Measurements from ENCODE around the gene TFDP2.
"Not testable (repeated sequence)": the region's sequence is repeated elsewhere in the genome, so short reads cannot be mapped to it uniquely, and the experiment has no call there.

The TFDP2 gene

GRCh38 chr3:141926929-141927328 lies 222.4 kb downstream of the TFDP2 start:
- no peaks in the 10 kb centered on the region for H3K4me1 ChIP-seq (ENCODE audit: control insufficient read depth, insufficient read depth, low read length)
- H3K9me3 ChIP-seq (ENCODE audit: control insufficient read depth in 2 of 2, low read length in 2 of 2), result no peaks in the 10 kb centered on the region
- no peak overlapping the region for H3K27ac ChIP-seq (ENCODE audit: low read length)
- no peaks in the 10 kb centered on the region for H3K27me3 ChIP-seq (ENCODE audit: control insufficient read depth in 1 of 2, insufficient read depth in 2 of 2, low read length in 2 of 2)
- H3K9ac ChIP-seq (ENCODE audit: low read length in 2 of 2), result no peak overlapping the region
- no peak overlapping the region for H3K4me3 ChIP-seq (ENCODE audit: low read length in 2 of 2)
- peaks cover 9 to 13% of the 10 kb centered on the region in 2 donors for H3K36me3 ChIP-seq (ENCODE audit: control insufficient read depth in 2 of 2, insufficient read depth in 2 of 2, low read length in 2 of 2)

- not testable (repeated sequence) for H3K9me3 ChIP-seq (ENCODE audit: control insufficient read depth in 2 of 2, low read length in 2 of 2); H3K27me3 ChIP-seq (ENCODE audit: control insufficient read depth in 1 of 2, insufficient read depth in 2 of 2, low read length in 2 of 2); H3K4me3 ChIP-seq (ENCODE audit: low read length in 2 of 2); H3K4me1 ChIP-seq (ENCODE audit: control insufficient read depth, insufficient read depth, low read length); H3K9ac ChIP-seq (ENCODE audit: low read length in 2 of 2); H3K27ac ChIP-seq (ENCODE audit: low read length)
- H3K36me3 ChIP-seq (ENCODE audit: control insufficient read depth in 2 of 2, insufficient read depth in 2 of 2, low read length in 2 of 2), result peaks cover 9 to 13% of the 10 kb centered on the region in 2 donors
These were observed 223.7 kb downstream of the TFDP2 start for GRCh38 chr3:141925677-141926076.

- Histone ChIP-seq H3K36me3 (ENCODE audit: control insufficient read depth in 2 of 2, insufficient read depth in 2 of 2, low read length in 2 of 2) (peaks cover 3 to 7% of the 10 kb centered on the region in 2 donors), H3K27ac (ENCODE audit: low read length) (no peak overlapping the region), H3K4me3 (ENCODE audit: low read length in 2 of 2) (no peak overlapping the region), H3K9me3 (ENCODE audit: control insufficient read depth in 2 of 2, low read length in 2 of 2) (no peaks in the 10 kb centered on the region), H3K4me1 (ENCODE audit: control insufficient read depth, insufficient read depth, low read length) (no peaks in the 10 kb centered on the region), H3K9ac (ENCODE audit: low read length in 2 of 2) (no peak overlapping the region), H3K27me3 (ENCODE audit: control insufficient read depth in 1 of 2, insufficient read depth in 2 of 2, low read length in 2 of 2) (no peaks in the 10 kb centered on the region)
These were observed 228.0 kb downstream of the TFDP2 start for GRCh38 chr3:141921316-141921715.

GRCh38 chr3:141920701-141921100 lies 228.6 kb downstream of the TFDP2 start:
- H3K27ac ChIP-seq (ENCODE audit: low read length), result no peak overlapping the region

GRCh38 chr3:141915766-141916165 lies 233.6 kb downstream of the TFDP2 start:
- peaks cover 10% of the 10 kb centered on the region in 2 donors for H3K36me3 ChIP-seq (ENCODE audit: control insufficient read depth in 2 of 2, insufficient read depth in 2 of 2, low read length in 2 of 2)
- no peaks in the 10 kb centered on the region for H3K27me3 ChIP-seq (ENCODE audit: control insufficient read depth in 1 of 2, insufficient read depth in 2 of 2, low read length in 2 of 2)
- H3K9ac ChIP-seq (ENCODE audit: low read length in 2 of 2), result no peak overlapping the region
- no peaks in the 10 kb centered on the region for H3K4me1 ChIP-seq (ENCODE audit: control insufficient read depth, insufficient read depth, low read length)
- H3K9me3 ChIP-seq (ENCODE audit: control insufficient read depth in 2 of 2, low read length in 2 of 2), result no peaks in the 10 kb centered on the region
- H3K4me3 ChIP-seq (ENCODE audit: low read length in 2 of 2), result no peak overlapping the region
- H3K27ac ChIP-seq (ENCODE audit: low read length), result no peak overlapping the region

More at GRCh38 chr3:141920701-141921100, 228.6 kb downstream of the TFDP2 start:
- H3K27me3 ChIP-seq (ENCODE audit: control insufficient read depth in 1 of 2, insufficient read depth in 2 of 2, low read length in 2 of 2), result no peaks in the 10 kb centered on the region
- no peaks in the 10 kb centered on the region for H3K4me1 ChIP-seq (ENCODE audit: control insufficient read depth, insufficient read depth, low read length)
- H3K36me3 ChIP-seq (ENCODE audit: control insufficient read depth in 2 of 2, insufficient read depth in 2 of 2, low read length in 2 of 2), result peaks cover 3 to 6% of the 10 kb centered on the region in 2 donors
- no peak overlapping the region for H3K9ac ChIP-seq (ENCODE audit: low read length in 2 of 2)
- H3K4me3 ChIP-seq (ENCODE audit: low read length in 2 of 2), result no peak overlapping the region
- no peaks in the 10 kb centered on the region for H3K9me3 ChIP-seq (ENCODE audit: control insufficient read depth in 2 of 2, low read length in 2 of 2)

GRCh38 chr3:141915016-141915415 lies 234.3 kb downstream of the TFDP2 start:
- H3K4me1 ChIP-seq (ENCODE audit: control insufficient read depth, insufficient read depth, low read length), result no peaks in the 10 kb centered on the region
- H3K27ac ChIP-seq (ENCODE audit: low read length), result no peak overlapping the region
- H3K36me3 ChIP-seq (ENCODE audit: control insufficient read depth in 2 of 2, insufficient read depth in 2 of 2, low read length in 2 of 2), result peaks cover 9 to 10% of the 10 kb centered on the region in 2 donors
- no peak overlapping the region for H3K9ac ChIP-seq (ENCODE audit: low read length in 2 of 2)
- H3K9me3 ChIP-seq (ENCODE audit: control insufficient read depth in 2 of 2, low read length in 2 of 2), result no peaks in the 10 kb centered on the region
- H3K4me3 ChIP-seq (ENCODE audit: low read length in 2 of 2), result no peak overlapping the region
- H3K27me3 ChIP-seq (ENCODE audit: control insufficient read depth in 1 of 2, insufficient read depth in 2 of 2, low read length in 2 of 2), result no peaks in the 10 kb centered on the region

- Histone ChIP-seq H3K9ac (ENCODE audit: low read length in 2 of 2) (no peak overlapping the region), H3K27ac (ENCODE audit: low read length) (no peak overlapping the region), H3K36me3 (ENCODE audit: control insufficient read depth in 2 of 2, insufficient read depth in 2 of 2, low read length in 2 of 2) (peaks cover 7 to 10% of the 10 kb centered on the region in 2 donors), H3K4me1 (ENCODE audit: control insufficient read depth, insufficient read depth, low read length) (no peaks in the 10 kb centered on the region), H3K4me3 (ENCODE audit: low read length in 2 of 2) (no peak overlapping the region), H3K9me3 (ENCODE audit: control insufficient read depth in 2 of 2, low read length in 2 of 2) (no peaks in the 10 kb centered on the region), H3K27me3 (ENCODE audit: control insufficient read depth in 1 of 2, insufficient read depth in 2 of 2, low read length in 2 of 2) (no peaks in the 10 kb centered on the region)
These were observed 235.0 kb downstream of the TFDP2 start for GRCh38 chr3:141914311-141914710.

GRCh38 chr3:141913150-141913811 lies 236.1 kb downstream of the TFDP2 start:
- no peaks in the 10 kb centered on the region for H3K27me3 ChIP-seq (ENCODE audit: control insufficient read depth in 1 of 2, insufficient read depth in 2 of 2, low read length in 2 of 2)
- H3K9ac ChIP-seq (ENCODE audit: low read length in 2 of 2), result no peak overlapping the region
- H3K9me3 ChIP-seq (ENCODE audit: control insufficient read depth in 2 of 2, low read length in 2 of 2), result no peaks in the 10 kb centered on the region
- H3K4me3 ChIP-seq (ENCODE audit: low read length in 2 of 2), result no peak overlapping the region
- no peaks in the 10 kb centered on the region for H3K4me1 ChIP-seq (ENCODE audit: control insufficient read depth, insufficient read depth, low read length)
- H3K36me3 ChIP-seq (ENCODE audit: control insufficient read depth in 2 of 2, insufficient read depth in 2 of 2, low read length in 2 of 2), result peaks cover 7 to 16% of the 10 kb centered on the region in 2 donors
- no peak overlapping the region for H3K27ac ChIP-seq (ENCODE audit: low read length)

GRCh38 chr3:141909986-141910385 lies 239.4 kb downstream of the TFDP2 start:
- H3K9me3 ChIP-seq (ENCODE audit: control insufficient read depth in 2 of 2, low read length in 2 of 2); H3K27ac ChIP-seq (ENCODE audit: low read length); H3K4me1 ChIP-seq (ENCODE audit: control insufficient read depth, insufficient read depth, low read length); H3K4me3 ChIP-seq (ENCODE audit: low read length in 2 of 2); H3K27me3 ChIP-seq (ENCODE audit: control insufficient read depth in 1 of 2, insufficient read depth in 2 of 2, low read length in 2 of 2); H3K9ac ChIP-seq (ENCODE audit: low read length in 2 of 2): not testable (repeated sequence)
- peaks cover 6 to 14% of the 10 kb centered on the region in 2 donors for H3K36me3 ChIP-seq (ENCODE audit: control insufficient read depth in 2 of 2, insufficient read depth in 2 of 2, low read length in 2 of 2)

GRCh38 chr3:141909408-141909807 lies 239.9 kb downstream of the TFDP2 start:
- H3K4me1 ChIP-seq (ENCODE audit: control insufficient read depth, insufficient read depth, low read length), result no peaks in the 10 kb centered on the region
- H3K4me3 ChIP-seq (ENCODE audit: low read length in 2 of 2), result no peak overlapping the region
- no peaks in the 10 kb centered on the region for H3K9me3 ChIP-seq (ENCODE audit: control insufficient read depth in 2 of 2, low read length in 2 of 2)
- no peaks in the 10 kb centered on the region for H3K27me3 ChIP-seq (ENCODE audit: control insufficient read depth in 1 of 2, insufficient read depth in 2 of 2, low read length in 2 of 2)
- no peak overlapping the region for H3K9ac ChIP-seq (ENCODE audit: low read length in 2 of 2)
- H3K36me3 ChIP-seq (ENCODE audit: control insufficient read depth in 2 of 2, insufficient read depth in 2 of 2, low read length in 2 of 2), result peaks cover under 1 to 12% of the 10 kb centered on the region in 2 donors
- no peak overlapping the region for H3K27ac ChIP-seq (ENCODE audit: low read length)

- Histone ChIP-seq H3K9me3 (ENCODE audit: control insufficient read depth in 2 of 2, low read length in 2 of 2) (peaks cover 0 to 2% of the 10 kb centered on the region in 2 donors), H3K9ac (ENCODE audit: low read length in 2 of 2) (no peak overlapping the region), H3K4me3 (ENCODE audit: low read length in 2 of 2) (no peak overlapping the region), H3K36me3 (ENCODE audit: control insufficient read depth in 2 of 2, insufficient read depth in 2 of 2, low read length in 2 of 2) (peaks cover 0 to 10% of the 10 kb centered on the region in 2 donors), H3K27me3 (ENCODE audit: control insufficient read depth in 1 of 2, insufficient read depth in 2 of 2, low read length in 2 of 2) (no peaks in the 10 kb centered on the region), H3K4me1 (ENCODE audit: control insufficient read depth, insufficient read depth, low read length) (no peaks in the 10 kb centered on the region), H3K27ac (ENCODE audit: low read length) (no peak overlapping the region)
These were observed 244.2 kb downstream of the TFDP2 start for GRCh38 chr3:141905129-141905528.

Data from stomach smooth muscle (tissue), 2 donors.